HEK293T (cell line): ENCODE results near the gene HES3.

Source experiments
- ARNT ChIP-seq: fragments of 450-650 bp; IDR thresholded peaks from 2 replicates; pipeline ENCODE4 v1.6.1; 2017; ENCODE audit warnings: mild to moderate bottlenecking
- BHLHE40 ChIP-seq: fragments of 450-650 bp; IDR thresholded peaks from 2 replicates; pipeline ENCODE4 v1.6.1; 2016; ENCODE audit warnings: mild to moderate bottlenecking, moderate library complexity, borderline replicate concordance
- CTBP1 ChIP-seq: fragments of 450-650 bp; IDR thresholded peaks from 2 replicates; pipeline ENCODE4 v1.6.1; 2016; ENCODE audit warnings: borderline replicate concordance
- ELF4 ChIP-seq: fragments of 450-650 bp; IDR thresholded peaks from 2 replicates; pipeline ENCODE4 v1.6.1; 2017; ENCODE audit warnings: antibody characterized with exemption
- FOXA1 ChIP-seq: fragments of 450-650 bp; IDR thresholded peaks from 2 replicates; pipeline ENCODE4 v1.6.1; 2016; ENCODE audit warnings: mild to moderate bottlenecking
- FOXK2 ChIP-seq: fragments of 450-650 bp; IDR thresholded peaks from 2 replicates; pipeline ENCODE4 v1.6.1; 2016; ENCODE audit warnings: mild to moderate bottlenecking
- FOXM1 ChIP-seq: fragments of 450-650 bp; IDR thresholded peaks from 2 replicates; pipeline ENCODE4 v1.6.1; 2017; ENCODE audit warnings: mild to moderate bottlenecking, borderline replicate concordance
- HDGF ChIP-seq: fragments of 450-650 bp; IDR thresholded peaks from 2 replicates; pipeline ENCODE4 v1.6.1; 2017; ENCODE audit warnings: antibody characterized with exemption, borderline replicate concordance
- L3MBTL2 ChIP-seq: fragments of 450-650 bp; conservative IDR thresholded peaks from 2 replicates; pipeline ENCODE4 v1.6.1; 2016; ENCODE audit warnings: mild to moderate bottlenecking
- NFRKB ChIP-seq: fragments of 450-650 bp; IDR thresholded peaks from 2 replicates; pipeline ENCODE4 v1.6.1; 2016; ENCODE audit warnings: mild to moderate bottlenecking, moderate library complexity
- SP1 ChIP-seq: fragments of 450-650 bp; IDR thresholded peaks from 2 replicates; pipeline ENCODE4 v1.6.1; 2017
- SUZ12 ChIP-seq: fragments of 450-650 bp; IDR thresholded peaks from 2 replicates; pipeline ENCODE4 v1.6.1; 2016; ENCODE audit warnings: mild to moderate bottlenecking
- ZNF384 ChIP-seq: fragments of 450-650 bp; IDR thresholded peaks from 2 replicates; pipeline ENCODE4 v1.6.1; 2016
- TF ChIP-seq, protein P1 (sequence below): fragments of 450-650 bp; IDR thresholded peaks from 2 replicates; pipeline ENCODE4 v1.6.1; 2016

- TF ChIP-seq ARNT (no peak), HDGF (no peak), BHLHE40 (no peak), SP1 (no peak), NFRKB (no peak), ELF4 (no peak), FOXK2 (no peak), L3MBTL2 (no peak), SUZ12 (no peak), FOXM1 (no peak), FOXA1 (no peak), ZNF384 (no peak), CTBP1 (no peak)
- TF ChIP-seq, protein P1, sequence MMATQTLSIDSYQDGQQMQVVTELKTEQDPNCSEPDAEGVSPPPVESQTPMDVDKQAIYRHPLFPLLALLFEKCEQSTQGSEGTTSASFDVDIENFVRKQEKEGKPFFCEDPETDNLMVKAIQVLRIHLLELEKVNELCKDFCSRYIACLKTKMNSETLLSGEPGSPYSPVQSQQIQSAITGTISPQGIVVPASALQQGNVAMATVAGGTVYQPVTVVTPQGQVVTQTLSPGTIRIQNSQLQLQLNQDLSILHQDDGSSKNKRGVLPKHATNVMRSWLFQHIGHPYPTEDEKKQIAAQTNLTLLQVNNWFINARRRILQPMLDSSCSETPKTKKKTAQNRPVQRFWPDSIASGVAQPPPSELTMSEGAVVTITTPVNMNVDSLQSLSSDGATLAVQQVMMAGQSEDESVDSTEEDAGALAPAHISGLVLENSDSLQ: no peak
These were observed 19.7 kb downstream of the HES3 start for GRCh38 chr1:6263716-6264115.
